Measurements from ENCODE around the gene UBAC2.

GRCh38 chr13:99302637-99303505, 102.2 kb downstream of the UBAC2 start:
- TF ChIP-seq CTCF (IDR thresholded peaks at IDR 0.05; ENCODE audit: borderline replicate concordance, extremely low read depth, low read length, poor library complexity, severe bottlenecking) = no peak
- TF ChIP-seq EZH2 (IDR thresholded peaks at IDR 0.05; ENCODE audit: borderline replicate concordance, low read depth, low read length, severe bottlenecking) = no peak

Measured in DND-41 (cell line).